ENCODE measurements around the gene CDC27.
A peak's percentile ranks its signal among the peaks of the same experiment; 100 is the strongest.
"Not testable (repeated sequence)": the region's sequence is repeated elsewhere in the genome, so short reads cannot be mapped to it uniquely, and the experiment has no call there.

CDC27 gene

DNA sequence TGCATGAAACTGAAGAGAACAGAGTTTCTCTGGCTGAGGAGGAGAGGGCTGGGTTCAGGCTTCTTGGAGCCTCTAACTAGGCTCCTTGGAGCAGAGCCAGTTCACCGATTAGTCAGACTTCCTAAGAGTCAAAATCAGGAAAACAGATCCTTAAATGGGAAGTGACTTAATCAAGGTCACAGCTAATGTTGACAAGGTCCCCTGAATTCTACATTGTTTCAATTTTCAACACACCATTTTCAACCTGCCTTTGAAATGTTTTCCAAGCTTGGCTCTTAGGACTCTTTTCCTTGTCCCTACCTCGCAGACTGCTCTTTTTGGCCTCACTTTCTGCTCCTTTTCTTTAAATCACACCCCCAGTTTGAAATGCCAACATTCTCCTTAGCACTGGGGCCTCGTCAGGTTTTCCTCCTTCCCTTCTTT, 36.4 kb upstream of the CDC27 start:
- no peak overlapping the region for H3K4me3 Mint-ChIP-seq
- H3K9me3 Mint-ChIP-seq, result peaks cover 3% of the 10 kb centered on the region
- H3K4me1 Mint-ChIP-seq (ENCODE audit: low read depth), result peaks cover 24% of the 10 kb centered on the region
- H3K27me3 Mint-ChIP-seq (ENCODE audit: low read depth), result peaks cover 8% of the 10 kb centered on the region
- H3K36me3 Mint-ChIP-seq (ENCODE audit: low read depth), result peaks cover 1% of the 10 kb centered on the region
- H3K27ac Mint-ChIP-seq, result no peak overlapping the region

DNA sequence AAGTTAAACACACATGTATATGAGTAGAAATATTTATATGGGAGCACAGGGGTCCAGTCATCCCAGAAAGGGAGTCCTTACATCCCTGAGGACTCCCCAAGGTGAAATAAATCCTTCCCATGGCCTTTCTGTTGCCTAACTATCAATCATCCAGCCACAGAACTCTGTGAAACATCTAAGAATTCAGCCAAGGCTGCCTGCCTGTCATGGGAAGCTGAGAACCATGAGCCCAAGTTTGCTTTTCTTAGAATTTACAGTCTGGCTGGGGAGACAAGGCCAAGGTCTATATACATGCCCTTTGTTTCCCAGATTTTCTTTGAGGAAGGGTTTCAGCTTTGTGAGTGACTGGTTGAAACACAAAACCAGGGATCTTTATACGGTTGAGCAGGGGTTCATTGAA, 35.9 kb upstream of the CDC27 start:
- Mint-ChIP-seq H3K27ac (no peak overlapping the region), H3K27me3 (ENCODE audit: low read depth) (peaks cover 5% of the 10 kb centered on the region)

DNA sequence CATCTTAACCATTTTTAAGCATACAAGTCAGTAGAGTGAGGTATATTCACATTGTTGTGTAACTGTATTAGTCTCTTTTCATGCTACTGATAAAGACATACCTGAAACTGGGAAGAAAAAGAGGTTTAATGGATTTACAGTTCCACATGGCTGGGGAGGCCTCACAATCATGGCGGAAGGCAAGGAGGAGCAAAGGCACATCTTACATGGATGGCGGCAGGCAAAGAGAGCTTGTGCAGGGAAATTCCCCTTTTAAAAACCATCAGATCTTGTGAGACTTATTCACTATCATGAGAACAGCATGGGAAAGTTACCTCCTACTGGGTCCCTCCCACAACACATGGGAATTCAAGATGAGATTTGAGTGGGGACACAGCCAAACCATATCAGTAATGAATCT, 35.0 kb upstream of the CDC27 start:
- not testable (repeated sequence) for H3K27ac Mint-ChIP-seq

More for the DNA sequence above, 35.9 kb upstream of the CDC27 start:
- Mint-ChIP-seq H3K4me1 (ENCODE audit: low read depth) (peaks cover 23% of the 10 kb centered on the region), H3K36me3 (ENCODE audit: low read depth) (peaks cover 1% of the 10 kb centered on the region), H3K4me3 (no peak overlapping the region), H3K9me3 (peaks cover 3% of the 10 kb centered on the region)

DNA sequence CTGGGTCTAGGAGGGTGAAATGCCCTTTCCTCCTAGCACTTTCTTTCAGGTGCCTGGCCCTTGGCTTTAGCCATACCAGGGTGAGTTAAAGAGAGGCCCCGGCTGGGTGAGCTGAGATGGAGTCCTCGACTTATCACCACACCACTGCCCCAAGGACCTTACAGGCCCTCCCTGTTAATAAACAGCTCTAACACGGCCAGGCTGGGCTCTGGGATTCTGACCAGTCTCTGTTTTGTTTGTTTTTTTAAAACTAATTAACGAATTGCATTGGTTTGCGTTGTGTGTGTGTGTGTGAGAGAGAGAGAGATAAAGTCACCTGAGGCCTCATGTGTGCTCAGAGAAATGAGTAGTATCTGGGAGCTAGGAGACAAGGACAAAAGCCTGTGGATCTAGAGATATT, 34.4 kb upstream of the CDC27 start:
- H3K27me3 Mint-ChIP-seq (ENCODE audit: low read depth), result peaks cover 5% of the 10 kb centered on the region
- H3K27ac Mint-ChIP-seq, result no peak overlapping the region

More for the DNA sequence above, 35.0 kb upstream of the CDC27 start:
- H3K27me3 Mint-ChIP-seq (ENCODE audit: low read depth); H3K4me3 Mint-ChIP-seq; H3K9me3 Mint-ChIP-seq; H3K36me3 Mint-ChIP-seq (ENCODE audit: low read depth): not testable (repeated sequence)
- peaks cover 20% of the 10 kb centered on the region for H3K4me1 Mint-ChIP-seq (ENCODE audit: low read depth)

DNA sequence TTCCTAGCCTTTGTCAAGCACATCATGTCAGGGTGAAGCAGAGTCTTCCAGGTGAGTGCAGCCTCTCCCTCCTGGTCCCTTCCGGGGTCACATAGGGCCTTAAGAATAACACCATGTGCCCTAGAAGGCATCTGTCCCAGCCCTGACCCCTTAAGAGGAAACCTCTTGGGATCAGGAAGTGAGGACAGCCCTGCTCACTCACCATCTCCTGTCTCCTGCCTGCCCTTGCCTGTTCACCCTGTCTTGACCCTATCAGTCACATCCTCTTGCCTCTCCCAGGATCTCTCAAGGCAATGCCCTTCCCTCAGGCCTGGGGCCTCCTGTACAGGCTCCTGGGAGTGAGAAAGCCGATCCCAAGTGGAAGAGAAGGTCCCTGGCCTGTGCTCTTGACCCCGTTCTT, 33.9 kb upstream of the CDC27 start:
- Mint-ChIP-seq H3K4me1 (ENCODE audit: low read depth) (peaks cover 27% of the 10 kb centered on the region), H3K36me3 (ENCODE audit: low read depth) (peaks cover 1% of the 10 kb centered on the region), H3K4me3 (no peak overlapping the region), H3K27me3 (ENCODE audit: low read depth) (peaks cover 5% of the 10 kb centered on the region), H3K27ac (no peak overlapping the region), H3K9me3 (peaks cover 3% of the 10 kb centered on the region)

More for the DNA sequence above, 34.4 kb upstream of the CDC27 start:
- Mint-ChIP-seq H3K36me3 (ENCODE audit: low read depth) (peaks cover 1% of the 10 kb centered on the region), H3K4me3 (no peak overlapping the region), H3K9me3 (peaks cover 3% of the 10 kb centered on the region), H3K4me1 (ENCODE audit: low read depth) (peaks cover 26% of the 10 kb centered on the region)

DNA sequence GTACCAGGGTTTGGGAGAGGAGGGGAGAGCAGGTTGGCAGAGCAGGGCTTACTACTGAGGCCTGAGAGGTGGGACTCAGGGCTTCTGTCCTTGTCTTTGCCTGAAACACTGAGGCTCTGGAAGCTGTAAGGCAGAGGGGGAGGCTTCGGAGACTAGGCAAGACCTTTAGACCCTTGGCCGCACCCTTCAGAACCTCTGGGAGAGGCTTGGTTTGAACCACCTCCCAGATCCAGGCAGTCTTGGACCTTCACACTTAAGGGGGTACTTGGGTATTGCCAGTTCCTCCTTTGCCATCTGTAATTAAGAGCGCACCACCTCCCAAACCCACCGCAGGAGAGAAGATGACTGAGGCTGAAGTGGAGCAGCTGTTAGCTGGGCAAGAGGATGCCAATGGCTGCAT, 33.0 kb upstream of the CDC27 start:
- Mint-ChIP-seq H3K27me3 (ENCODE audit: low read depth) (peaks cover 5% of the 10 kb centered on the region), H3K9me3 (peaks cover 3% of the 10 kb centered on the region), H3K36me3 (ENCODE audit: low read depth) (peaks cover 1% of the 10 kb centered on the region), H3K27ac (no peak overlapping the region), H3K4me1 (ENCODE audit: low read depth) (peaks cover 31% of the 10 kb centered on the region), H3K4me3 (no peak overlapping the region)

DNA sequence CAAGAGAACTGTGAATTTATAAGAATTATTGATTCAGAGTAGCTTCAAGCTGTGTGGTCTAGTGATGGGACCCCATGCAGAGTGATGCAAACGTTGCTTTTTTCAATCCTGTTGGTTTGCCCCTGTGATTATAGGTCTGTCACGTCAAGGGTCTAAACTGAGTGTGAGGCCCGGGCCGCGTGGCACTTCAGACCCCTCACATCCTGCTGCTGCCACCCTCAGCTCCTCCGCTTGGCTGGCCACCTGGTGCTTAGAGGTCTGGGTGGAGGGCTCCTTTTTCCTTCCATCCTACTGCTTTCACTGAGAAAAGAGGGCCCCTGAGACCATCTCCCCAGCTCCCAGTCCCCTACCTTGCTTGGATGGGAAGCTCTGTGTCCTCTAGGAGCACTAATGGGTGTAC, 32.1 kb upstream of the CDC27 start:
- no peak overlapping the region for H3K27ac Mint-ChIP-seq
- peaks cover 37% of the 10 kb centered on the region for H3K4me1 Mint-ChIP-seq (ENCODE audit: low read depth)
- H3K27me3 Mint-ChIP-seq (ENCODE audit: low read depth), result peaks cover 5% of the 10 kb centered on the region
- H3K4me3 Mint-ChIP-seq, result no peak overlapping the region
- peaks cover 3% of the 10 kb centered on the region for H3K9me3 Mint-ChIP-seq
- peaks cover 1% of the 10 kb centered on the region for H3K36me3 Mint-ChIP-seq (ENCODE audit: low read depth)

DNA sequence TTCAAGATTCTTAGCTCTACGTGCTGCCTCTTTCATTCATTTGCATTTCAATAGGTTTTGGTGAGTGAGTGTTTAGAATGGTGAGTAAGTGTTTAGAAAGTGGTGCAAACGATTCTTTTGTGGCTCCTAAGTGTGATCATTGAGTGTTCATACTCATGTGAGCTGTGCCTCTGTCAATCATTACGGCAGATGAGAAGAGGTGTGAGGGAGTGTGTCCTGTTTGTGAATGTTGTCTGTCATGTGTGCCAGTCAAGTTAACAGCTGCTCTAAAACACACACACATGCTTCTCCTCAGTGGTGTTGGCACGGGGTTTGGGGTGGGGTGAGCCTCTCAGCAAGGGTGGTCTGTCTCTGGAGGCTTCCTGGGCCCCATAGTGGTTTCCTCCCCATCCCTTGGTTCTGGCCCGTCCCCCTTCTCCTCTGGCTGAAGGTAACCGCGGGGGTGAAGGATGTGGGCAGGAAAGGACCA, 31.5 kb upstream of the CDC27 start:
- Mint-ChIP-seq H3K27ac (peak overlapping the region; percentile 45), H3K4me3 (peak overlapping the region; percentile 4), H3K4me1 (ENCODE audit: low read depth) (peaks cover 37% of the 10 kb centered on the region), H3K27me3 (ENCODE audit: low read depth) (peaks cover 7% of the 10 kb centered on the region), H3K36me3 (ENCODE audit: low read depth) (peaks cover 1% of the 10 kb centered on the region), H3K9me3 (peaks cover 3% of the 10 kb centered on the region)

DNA sequence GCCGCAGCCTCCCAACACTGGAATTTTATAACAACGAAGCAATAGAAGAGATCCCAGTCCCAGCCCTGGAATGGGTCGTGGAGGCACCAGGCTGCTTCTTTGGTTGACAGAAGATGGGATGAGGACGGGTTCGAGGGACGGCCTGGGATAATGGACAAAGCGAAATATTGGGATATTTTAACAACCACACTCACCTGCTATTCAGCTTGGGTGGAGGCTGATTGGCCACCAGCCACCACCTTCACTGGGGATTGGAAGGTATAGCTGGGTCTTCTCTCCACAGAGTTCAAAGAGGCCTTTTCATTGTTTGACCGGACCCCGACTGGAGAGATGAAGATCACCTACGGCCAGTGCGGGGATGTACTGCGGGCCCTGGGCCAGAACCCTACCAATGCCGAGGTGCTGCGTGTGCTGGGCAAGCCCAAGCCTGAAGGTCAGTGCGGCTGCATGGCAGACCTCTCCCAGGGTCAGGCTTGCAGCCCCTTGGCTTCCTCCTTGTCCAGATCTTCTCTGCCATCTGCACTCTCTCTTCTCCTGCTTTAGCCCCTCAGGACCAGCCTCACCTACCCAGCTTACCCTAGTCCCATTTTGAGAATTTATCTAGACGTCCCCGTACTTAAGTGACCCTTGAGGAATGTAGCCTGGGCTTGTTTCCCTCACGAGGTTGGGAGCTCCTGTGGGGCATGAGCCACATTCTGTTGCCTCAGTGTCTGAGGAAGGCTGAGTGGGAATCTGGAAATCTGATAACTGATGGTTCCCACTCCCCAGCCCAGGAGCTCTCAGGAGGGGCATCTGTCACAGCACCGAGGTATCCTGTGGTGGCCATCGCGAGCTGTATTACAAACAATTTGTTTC, 30.8 kb upstream of the CDC27 start:
- H3K4me3 Mint-ChIP-seq, result no peak overlapping the region
- peaks cover 3% of the 10 kb centered on the region for H3K9me3 Mint-ChIP-seq
- peaks cover 1% of the 10 kb centered on the region for H3K36me3 Mint-ChIP-seq (ENCODE audit: low read depth)
- peaks cover 13% of the 10 kb centered on the region for H3K27me3 Mint-ChIP-seq (ENCODE audit: low read depth)
- no peak overlapping the region for H3K27ac Mint-ChIP-seq
- H3K4me1 Mint-ChIP-seq (ENCODE audit: low read depth), result peaks cover 37% of the 10 kb centered on the region

DNA sequence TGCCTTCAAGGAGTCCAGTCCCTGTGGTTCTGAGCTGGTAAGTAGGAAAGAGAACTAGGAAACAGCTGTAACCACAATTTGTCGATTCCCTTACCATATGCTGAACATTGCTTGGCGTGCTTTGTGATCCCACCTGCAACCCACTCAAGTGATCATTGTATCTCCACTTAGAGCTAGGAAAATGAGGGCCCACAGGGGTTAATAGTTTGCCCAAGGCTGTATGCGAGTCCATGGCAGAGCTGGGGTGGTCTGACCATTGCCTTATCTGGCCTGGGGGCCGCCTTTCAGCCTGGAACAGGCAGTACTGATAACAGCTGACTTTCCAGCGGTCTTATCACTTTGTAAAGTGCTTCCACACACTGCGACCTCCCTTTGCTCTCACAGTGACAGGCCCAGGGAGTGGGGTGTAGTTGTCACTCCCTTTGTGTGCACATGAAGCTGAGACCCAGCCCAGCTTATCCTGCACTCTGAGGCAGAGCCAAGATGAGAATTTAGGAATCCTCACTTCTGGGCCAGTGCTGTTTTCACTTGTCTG, 29.9 kb upstream of the CDC27 start:
- H3K4me1 Mint-ChIP-seq (ENCODE audit: low read depth), result peaks cover 37% of the 10 kb centered on the region
- H3K9me3 Mint-ChIP-seq, result peaks cover 1% of the 10 kb centered on the region
- H3K36me3 Mint-ChIP-seq (ENCODE audit: low read depth), result peaks cover under 1% of the 10 kb centered on the region
- peaks cover 19% of the 10 kb centered on the region for H3K27me3 Mint-ChIP-seq (ENCODE audit: low read depth)
- H3K27ac Mint-ChIP-seq, result peak overlapping the region; percentile 15
- no peak overlapping the region for H3K4me3 Mint-ChIP-seq

DNA sequence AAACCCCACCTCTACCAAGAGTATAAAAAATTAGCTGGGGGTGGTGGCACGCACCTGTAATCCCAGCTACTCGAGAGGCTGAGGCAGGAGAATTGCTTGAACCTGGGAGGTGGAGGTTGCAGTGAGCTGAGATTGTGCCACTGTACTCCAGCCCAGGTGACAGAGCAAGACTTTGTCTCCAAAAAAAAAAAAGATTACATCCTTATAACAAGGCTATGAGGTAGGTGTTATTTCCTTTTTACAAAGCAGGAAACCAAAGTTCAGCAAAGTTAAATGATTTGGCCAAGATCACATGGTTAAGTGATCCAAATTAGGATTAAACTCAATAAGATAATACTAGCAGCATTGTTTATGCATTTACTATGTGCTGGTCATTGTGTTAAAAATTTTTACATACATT, 28.2 kb upstream of the CDC27 start:
- not testable (repeated sequence) for H3K36me3 Mint-ChIP-seq (ENCODE audit: low read depth); H3K9me3 Mint-ChIP-seq; H3K4me3 Mint-ChIP-seq
- H3K4me1 Mint-ChIP-seq (ENCODE audit: low read depth), result peaks cover 33% of the 10 kb centered on the region
- H3K27ac Mint-ChIP-seq, result peak overlapping the region; percentile 20
- H3K27me3 Mint-ChIP-seq (ENCODE audit: low read depth), result peaks cover 33% of the 10 kb centered on the region

DNA sequence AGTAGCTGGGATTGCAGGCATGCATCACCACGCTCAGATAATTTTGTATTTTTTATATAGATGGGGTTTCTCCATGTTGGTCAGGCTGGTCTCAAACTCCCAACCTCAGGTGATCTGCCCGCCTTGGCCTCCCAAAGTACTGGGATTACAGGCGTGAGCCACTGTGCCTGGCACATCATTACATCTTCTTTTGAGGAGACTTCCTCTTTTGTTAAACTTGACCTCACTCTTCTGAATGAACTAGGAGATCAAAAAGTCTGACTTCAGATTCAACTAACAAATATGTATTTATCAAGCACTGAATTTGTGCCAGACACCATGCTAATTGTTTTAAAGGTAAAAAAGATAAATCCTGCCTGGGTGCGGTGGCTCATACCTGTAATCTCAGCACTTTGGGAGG, 27.7 kb upstream of the CDC27 start:
- peaks cover 36% of the 10 kb centered on the region for H3K27me3 Mint-ChIP-seq (ENCODE audit: low read depth)
- H3K4me1 Mint-ChIP-seq (ENCODE audit: low read depth), result peaks cover 33% of the 10 kb centered on the region
- not testable (repeated sequence) for H3K4me3 Mint-ChIP-seq; H3K9me3 Mint-ChIP-seq; H3K36me3 Mint-ChIP-seq (ENCODE audit: low read depth)
- H3K27ac Mint-ChIP-seq, result peak overlapping the region; percentile 20

DNA sequence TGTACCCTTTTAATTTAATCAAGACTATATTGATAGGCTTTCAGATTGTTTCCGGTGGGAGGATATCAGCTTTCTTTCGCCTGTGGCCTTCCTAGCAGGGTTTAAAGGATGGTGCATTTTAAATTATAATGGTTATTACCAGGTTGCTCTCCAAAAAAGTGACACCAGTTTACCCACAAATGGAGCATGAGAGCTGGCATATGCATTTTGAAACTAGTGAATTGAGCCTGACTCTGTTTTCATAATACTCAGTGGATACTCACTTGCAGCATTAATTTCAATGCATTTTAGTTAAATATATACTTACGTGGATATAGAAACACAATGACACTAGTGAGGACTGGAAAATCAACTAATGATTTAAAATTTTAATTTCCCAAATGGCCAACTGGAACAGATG, 25.8 kb upstream of the CDC27 start:
- Mint-ChIP-seq H3K4me1 (ENCODE audit: low read depth) (peaks cover 22% of the 10 kb centered on the region), H3K4me3 (no peak overlapping the region), H3K9me3 (no peaks in the 10 kb centered on the region), H3K27me3 (ENCODE audit: low read depth) (peaks cover 36% of the 10 kb centered on the region), H3K36me3 (ENCODE audit: low read depth) (no peaks in the 10 kb centered on the region), H3K27ac (no peak overlapping the region)

DNA sequence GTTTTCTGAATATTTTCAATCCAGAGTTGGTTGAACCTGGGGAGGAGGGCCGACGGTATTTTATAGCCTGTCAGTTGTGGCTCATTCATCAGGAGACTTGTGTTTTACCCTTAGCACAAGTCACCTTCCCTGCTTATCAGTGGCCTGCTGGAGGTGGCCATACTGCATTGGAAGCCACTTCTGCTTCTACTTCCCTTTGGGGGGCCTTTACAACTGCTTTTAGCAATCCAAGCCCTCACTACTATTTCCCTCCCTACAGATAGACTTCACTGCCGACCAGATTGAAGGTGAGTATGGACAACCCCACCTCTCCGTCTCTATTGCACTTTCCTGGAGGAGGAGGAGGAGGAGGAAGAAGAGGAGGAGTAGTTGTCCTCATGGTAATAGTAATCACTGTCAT, 24.4 kb upstream of the CDC27 start:
- Mint-ChIP-seq H3K36me3 (ENCODE audit: low read depth) (no peaks in the 10 kb centered on the region), H3K27me3 (ENCODE audit: low read depth) (peaks cover 42% of the 10 kb centered on the region), H3K4me1 (ENCODE audit: low read depth) (peaks cover 12% of the 10 kb centered on the region), H3K4me3 (no peak overlapping the region), H3K9me3 (no peaks in the 10 kb centered on the region), H3K27ac (no peak overlapping the region)

DNA sequence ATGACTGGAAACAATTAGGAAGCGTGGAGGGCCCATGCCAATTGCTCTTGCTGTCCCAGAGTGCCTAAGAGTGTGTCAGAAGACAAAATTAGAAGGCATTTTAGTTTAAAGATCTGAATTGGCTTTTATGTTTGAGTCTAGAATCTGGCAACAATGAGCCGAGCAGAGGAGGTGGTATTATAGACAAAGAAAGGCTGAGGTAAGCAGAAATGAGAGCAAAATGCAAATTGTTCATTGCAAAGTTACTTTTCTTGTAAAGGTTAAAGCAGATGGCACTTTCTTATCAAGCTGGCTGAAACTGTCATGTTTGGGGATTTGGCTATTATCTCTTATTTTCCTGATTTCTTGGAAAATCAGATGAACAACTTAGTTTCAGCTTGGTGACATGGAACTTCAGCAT, 23.4 kb upstream of the CDC27 start:
- Mint-ChIP-seq H3K9me3 (no peaks in the 10 kb centered on the region), H3K4me3 (no peak overlapping the region), H3K4me1 (ENCODE audit: low read depth) (peaks cover 11% of the 10 kb centered on the region), H3K27ac (no peak overlapping the region), H3K27me3 (ENCODE audit: low read depth) (peaks cover 42% of the 10 kb centered on the region), H3K36me3 (ENCODE audit: low read depth) (no peaks in the 10 kb centered on the region)

All from T-helper 1 cell treated with Interleukin-12 subunit alpha and Interleukin-12 subunit beta and Interleukin-4 antibody, amounts not matched to agents 30 μg/mL and 1 μg/mL, for 36 hours (primary cell).